Upper lobe of left lung (tissue), 6 donors: ENCODE measurements around the gene IQSEC1. TPM values are rescaled to one million over a fixed set of nuclear protein-coding genes. Genes with fewer than 3 reads are reported as not detected.

ENCODE experiments used
- ATAC-seq, 2 donors: fragments of 200-7000 bp; cut with Tn5 transposase; one replicate each; pipeline ENCODE4 v1.9.1; 2022; ENCODE audit warnings: mild to moderate bottlenecking in 2 of 2, moderate library complexity in 2 of 2; ENCODE audit not compliant: low FRiP score in 2 of 2
- DNase-seq, 2 donors: peaks; one replicate each; pipeline ENCODE4 v3.0.0-alpha.2; 2019 to 2020
- H3K27ac ChIP-seq, 4 donors: fragments of 200-600 bp; sonication (generic); one replicate each; pipeline ENCODE4 v1.5.1; 2016 to 2019
- H3K27me3 ChIP-seq, 4 donors: fragments of 200-600 bp; sonication (generic); one replicate each; pipeline ENCODE4 v1.5.1; 2017 to 2019
- H3K36me3 ChIP-seq, 4 donors: fragments of 200-600 bp; sonication (generic); one replicate each; pipeline ENCODE4 v1.5.1; 2016 to 2019
- H3K4me1 ChIP-seq, 4 donors: fragments of 200-600 bp; sonication (generic); one replicate each; pipeline ENCODE4 v1.5.1; 2018 to 2019
- H3K4me3 ChIP-seq, 4 donors: fragments of 200-600 bp; sonication (generic); one replicate each; pipeline ENCODE4 v1.5.1; 2017 to 2019; ENCODE audit warnings: mild to moderate bottlenecking in 2 of 4, moderate library complexity in 1 of 4
- H3K9me3 ChIP-seq, 4 donors: fragments of 200-600 bp; sonication (generic); one replicate each; pipeline ENCODE4 v1.5.1; 2018 to 2019
- CTCF ChIP-seq, 6 experiments: fragments of 450-650 bp in 4 of 6; fragments of 200-600 bp in 2 of 6; sonication (generic) in 2 of 6; IDR thresholded peaks; one replicate each; pipeline ENCODE4 v1.5.1; 2016 to 2019; ENCODE audit warnings: antibody characterized with exemption in 6 of 6
- EP300 ChIP-seq, 4 donors: sonication (generic); formaldehyde crosslinking; IDR thresholded peaks; one replicate each; pipeline ENCODE4 v1.5.1; 2017; ENCODE audit warnings: antibody characterized with exemption in 4 of 4, control low read depth in 2 of 4
- POLR2A ChIP-seq, 4 donors: fragments of 450-650 bp; IDR thresholded peaks; one replicate each; pipeline ENCODE4 v1.5.1; 2016 to 2017; ENCODE audit warnings: antibody characterized with exemption in 4 of 4, mild to moderate bottlenecking in 2 of 4
- POLR2AphosphoS5 ChIP-seq, 2 donors: sonication (generic); formaldehyde crosslinking; IDR thresholded peaks; one replicate each; pipeline ENCODE4 v1.5.1; 2017; ENCODE audit warnings: antibody characterized with exemption in 2 of 2
- WGBS, 2 donors: methylation state at CpG; one replicate each; pipeline ENCODE4 v1.1.5; 2017 to 2018; 5-methylcytosine and 5-hydroxymethylcytosine counted together
- small RNA-seq, 4 donors: library from RNA; depleted of rRNA; stranded (forward); fragments of <200 nt; gene quantifications; one replicate each; pipeline ENCODE3, GENCODE V24; 2016
- total RNA-seq, 6 donors: library from RNA; depleted of rRNA in 4 of 6; stranded (reverse); fragments of >200 nt in 4 of 6; gene quantifications; one replicate each; pipeline versions ENCODE4 v1.1.0 to v1.2.1, GENCODE V29; 2016 to 2021
- donor health status: DM: no; HTN: no; CAD: no; lungs with moderate emphysema.
- donor health status: DM: no; HTN: yes; CAD: no; lungs with severe emphysema.

The IQSEC1 gene
- total RNA-seq, 6 donors from 2014 or later, result 51.1 to 105 (median 81.0) TPM

- no peak for DNase-seq
- WGBS, 2 donors, result 78 to 88% methylated on average over 3 of the region's 3 CpGs
- no peak for ATAC-seq
- H3K36me3 ChIP-seq, result no peaks in the 10 kb centered on the region
- H3K4me3 ChIP-seq, result no peak overlapping the region
- H3K27ac ChIP-seq, result no peak overlapping the region
- no peaks in the 10 kb centered on the region for H3K27me3 ChIP-seq
- no peaks in the 10 kb centered on the region for H3K9me3 ChIP-seq
- no peaks in the 10 kb centered on the region for H3K4me1 ChIP-seq
- TF ChIP-seq POLR2AphosphoS5 (IDR thresholded peaks at IDR 0.05) (no peak), CTCF (IDR thresholded peaks at IDR 0.05) (no peak), EP300 (IDR thresholded peaks at IDR 0.05) (no peak), POLR2A (IDR thresholded peaks at IDR 0.05) (no peak)
Measured at GRCh38 chr3:12852201-12852600, 221.0 kb downstream of the IQSEC1 start.

Small RNAs within 50 kb of the gene (small RNA-seq; reads per million reads assigned to genes)
- gene AC034198.1 (0 reads per million in 4 donors), gene AC069271.1 (0 reads per million in 4 donors)

Other genes starting within 250 kb of the IQSEC1 start
- 1,000 to 10,000 TPM in 2 of 6 donors, 100 to 1,000 TPM in 4; 461 to 1,145 (median 921) TPM for gene RPL32, start 231.9 kb downstream of the IQSEC1 start, total RNA-seq